ENCODE measurements around the gene TMEM86A. TPM values are rescaled to one million over a fixed set of nuclear protein-coding genes. Genes with fewer than 3 reads are reported as not detected.

Gene TMEM86A
- total and polyA plus RNA-seq, 2 of the 13 experiments (the other 11 are each of a cell fraction or from before 2014, with no cell fraction given): 0.03 to 0.07 TPM

DNA sequence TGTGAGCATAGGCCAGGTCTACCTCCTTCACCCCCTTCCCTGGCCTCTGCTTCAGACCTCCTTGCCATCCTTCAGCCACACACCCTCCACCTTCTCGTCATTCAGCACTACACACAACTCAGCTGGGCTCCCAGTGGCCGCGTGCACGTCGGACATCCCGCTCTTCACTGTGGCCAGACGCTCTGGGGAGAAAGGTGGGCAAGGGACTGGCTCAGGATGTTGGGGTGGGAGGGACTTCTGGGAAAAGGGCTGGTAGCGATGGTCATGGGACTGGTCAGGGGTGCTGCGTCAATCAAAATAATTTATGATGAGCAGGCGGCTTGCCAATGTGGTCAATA is 15.8 kb downstream of the TMEM86A start (continued):
- TF ChIP-seq SP4 (CRISPR knock-in tag; IDR thresholded peaks at IDR 0.05): no peak
- TF ChIP-seq THYN1 (CRISPR knock-in tag; IDR thresholded peaks at IDR 0.05; ENCODE audit: borderline replicate concordance, low read depth): no peak
- TF ChIP-seq ZNF513 (CRISPR knock-in tag; conservative IDR thresholded peaks at IDR 0.05): no peak
- TF ChIP-seq NFKB2 (CRISPR knock-in tag; IDR thresholded peaks at IDR 0.05; ENCODE audit: borderline replicate concordance): no peak
- TF ChIP-seq CBX5 (CRISPR knock-in tag; IDR thresholded peaks at IDR 0.05; ENCODE audit: borderline replicate concordance): no peak
- TF ChIP-seq KLF16 (CRISPR knock-in tag; IDR thresholded peaks at IDR 0.05): no peak
- TF ChIP-seq, protein P1, sequence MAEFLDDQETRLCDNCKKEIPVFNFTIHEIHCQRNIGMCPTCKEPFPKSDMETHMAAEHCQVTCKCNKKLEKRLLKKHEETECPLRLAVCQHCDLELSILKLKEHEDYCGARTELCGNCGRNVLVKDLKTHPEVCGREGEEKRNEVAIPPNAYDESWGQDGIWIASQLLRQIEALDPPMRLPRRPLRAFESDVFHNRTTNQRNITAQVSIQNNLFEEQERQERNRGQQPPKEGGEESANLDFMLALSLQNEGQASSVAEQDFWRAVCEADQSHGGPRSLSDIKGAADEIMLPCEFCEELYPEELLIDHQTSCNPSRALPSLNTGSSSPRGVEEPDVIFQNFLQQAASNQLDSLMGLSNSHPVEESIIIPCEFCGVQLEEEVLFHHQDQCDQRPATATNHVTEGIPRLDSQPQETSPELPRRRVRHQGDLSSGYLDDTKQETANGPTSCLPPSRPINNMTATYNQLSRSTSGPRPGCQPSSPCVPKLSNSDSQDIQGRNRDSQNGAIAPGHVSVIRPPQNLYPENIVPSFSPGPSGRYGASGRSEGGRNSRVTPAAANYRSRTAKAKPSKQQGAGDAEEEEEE (CRISPR knock-in tag; IDR thresholded peaks at IDR 0.05; ENCODE audit: borderline replicate concordance): no peak
- TF ChIP-seq ZNF121 (CRISPR knock-in tag; IDR thresholded peaks at IDR 0.05): no peak
- TF ChIP-seq ZNF556 (CRISPR knock-in tag; IDR thresholded peaks at IDR 0.05; ENCODE audit: borderline replicate concordance): no peak

- Histone ChIP-seq H3K36me3 (replicated peaks in 1 of 2; ENCODE audit: control insufficient read depth in 1 of 2, insufficient read depth in 2 of 2, low read length in 2 of 2) (no peaks in the 10 kb centered on the region), H3K27me3 (ENCODE audit: control insufficient read depth in 1 of 2, insufficient read depth in 2 of 2, low read length in 2 of 2) (peaks cover 5 to 72% of the 10 kb centered on the region in 2 experiments), H3K4me3 (replicated peaks in 1 of 3; ENCODE audit: insufficient read depth in 1 of 3, low read depth in 2 of 3, low read length in 3 of 3) (no peak overlapping the region), H3K79me2 (ENCODE audit: insufficient read depth, low read length) (no peaks in the 10 kb centered on the region), H2AFZ (ENCODE audit: low read length) (no peak overlapping the region), H3K9me3 (ENCODE audit: low read length) (no peaks in the 10 kb centered on the region), H3K27ac (ENCODE audit: extremely low read length, insufficient read depth, low read length) (no peak overlapping the region), H4K20me1 (ENCODE audit: insufficient read depth, low read length) (no peaks in the 10 kb centered on the region), H3K4me2 (ENCODE audit: low read depth, low read length) (no peak overlapping the region), H3K9ac (ENCODE audit: insufficient read depth, low read depth, low read length) (no peak overlapping the region), H3K4me1 (ENCODE audit: insufficient read depth, low read length) (peaks cover 7% of the 10 kb centered on the region)
- no TSS peak for BruUV-seq (replicated peaks)
- POLR2A ChIA-PET: no interaction called here
- CTCF ChIA-PET (ENCODE audit: low intra/inter-chr PET ratio, low total read pairs): no interaction called here
- in situ Hi-C loops (cut with HindIII; ENCODE audit: extremely low pct_ligation_motif_present, low pct_unique_long_range_greater_than_20kb): no loop called here
- FAIRE-seq (no peak), ATAC-seq (no peak), DNase-seq (ENCODE audit: low spot score) (no peak)
- intact Hi-C loops (cut with micrococcal nuclease; ENCODE audit: unreplicated experiment): no loop called here
- whole genome bisulfite sequencing (ENCODE audit: low lambda C conversion rate): 41% methylated on average over 5 of the region's 7 CpGs
- TF ChIP-seq ZNF557 (CRISPR knock-in tag; IDR thresholded peaks at IDR 0.05) (no peak), ZNF781 (CRISPR knock-in tag; IDR thresholded peaks at IDR 0.05; ENCODE audit: borderline replicate concordance, not compliant biosample characterization) (no peak), ZNF570 (CRISPR knock-in tag; IDR thresholded peaks at IDR 0.05; ENCODE audit: borderline replicate concordance) (no peak), ZNF30 (CRISPR knock-in tag; IDR thresholded peaks at IDR 0.05) (no peak), SRY (CRISPR knock-in tag; IDR thresholded peaks at IDR 0.05) (no peak), PREB (CRISPR knock-in tag; IDR thresholded peaks at IDR 0.05) (no peak), ZNF232 (CRISPR knock-in tag; IDR thresholded peaks at IDR 0.05; ENCODE audit: borderline replicate concordance) (no peak), FOXM1 (CRISPR knock-in tag; IDR thresholded peaks at IDR 0.05) (no peak), PAX8 (CRISPR knock-in tag; IDR thresholded peaks at IDR 0.05; ENCODE audit: borderline replicate concordance) (no peak)
- TF ChIP-seq, protein P2, sequence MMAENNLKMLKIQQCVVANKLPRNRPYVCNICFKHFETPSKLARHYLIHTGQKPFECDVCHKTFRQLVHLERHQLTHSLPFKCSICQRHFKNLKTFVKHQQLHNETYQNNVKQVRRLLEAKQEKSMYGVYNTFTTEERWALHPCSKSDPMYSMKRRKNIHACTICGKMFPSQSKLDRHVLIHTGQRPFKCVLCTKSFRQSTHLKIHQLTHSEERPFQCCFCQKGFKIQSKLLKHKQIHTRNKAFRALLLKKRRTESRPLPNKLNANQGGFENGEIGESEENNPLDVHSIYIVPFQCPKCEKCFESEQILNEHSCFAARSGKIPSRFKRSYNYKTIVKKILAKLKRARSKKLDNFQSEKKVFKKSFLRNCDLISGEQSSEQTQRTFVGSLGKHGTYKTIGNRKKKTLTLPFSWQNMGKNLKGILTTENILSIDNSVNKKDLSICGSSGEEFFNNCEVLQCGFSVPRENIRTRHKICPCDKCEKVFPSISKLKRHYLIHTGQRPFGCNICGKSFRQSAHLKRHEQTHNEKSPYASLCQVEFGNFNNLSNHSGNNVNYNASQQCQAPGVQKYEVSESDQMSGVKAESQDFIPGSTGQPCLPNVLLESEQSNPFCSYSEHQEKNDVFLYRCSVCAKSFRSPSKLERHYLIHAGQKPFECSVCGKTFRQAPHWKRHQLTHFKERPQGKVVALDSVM (CRISPR knock-in tag; IDR thresholded peaks at IDR 0.05): no peak
Observed at GRCh38 chr11:18715476-18715875, 16.9 kb downstream of the TMEM86A start.
